Measurements from ENCODE around the gene ERBB4.

GRCh38 chr2:211440107-211440506 is 1098.5 kb downstream of the ERBB4 start:
- TF ChIP-seq POLR2AphosphoS5 (IDR thresholded peaks at IDR 0.05; ENCODE audit: low read depth, low read length), result no peak
- no peak for TF ChIP-seq POLR2A (IDR thresholded peaks at IDR 0.05; ENCODE audit: low read depth, low read length)

All from GM12891 (cell line).